ENCODE data around the gene DNAH6.

- TF ChIP-seq EP300 (IDR thresholded peaks at IDR 0.05; ENCODE audit: low read depth), result no peak
- no peak for TF ChIP-seq CTCF (IDR thresholded peaks at IDR 0.05)
These were observed 349.8 kb downstream of the DNAH6 start for GRCh38 chr2:84866122-84866521.

Data from transverse colon (tissue), 3 donors.